ENCODE results near the gene UBE2D2. TPM values are rescaled to one million over a fixed set of nuclear protein-coding genes. Genes with fewer than 3 reads are reported as not detected.
"Not testable (repeated sequence)": the region's sequence is repeated elsewhere in the genome, so short reads cannot be mapped to it uniquely, and the experiment has no call there.

The UBE2D2 gene
- total RNA-seq (2014; rRNA removed; shearing (Covaris generic)): 75.7 and 83.7 TPM in 2 replicates

DNA sequence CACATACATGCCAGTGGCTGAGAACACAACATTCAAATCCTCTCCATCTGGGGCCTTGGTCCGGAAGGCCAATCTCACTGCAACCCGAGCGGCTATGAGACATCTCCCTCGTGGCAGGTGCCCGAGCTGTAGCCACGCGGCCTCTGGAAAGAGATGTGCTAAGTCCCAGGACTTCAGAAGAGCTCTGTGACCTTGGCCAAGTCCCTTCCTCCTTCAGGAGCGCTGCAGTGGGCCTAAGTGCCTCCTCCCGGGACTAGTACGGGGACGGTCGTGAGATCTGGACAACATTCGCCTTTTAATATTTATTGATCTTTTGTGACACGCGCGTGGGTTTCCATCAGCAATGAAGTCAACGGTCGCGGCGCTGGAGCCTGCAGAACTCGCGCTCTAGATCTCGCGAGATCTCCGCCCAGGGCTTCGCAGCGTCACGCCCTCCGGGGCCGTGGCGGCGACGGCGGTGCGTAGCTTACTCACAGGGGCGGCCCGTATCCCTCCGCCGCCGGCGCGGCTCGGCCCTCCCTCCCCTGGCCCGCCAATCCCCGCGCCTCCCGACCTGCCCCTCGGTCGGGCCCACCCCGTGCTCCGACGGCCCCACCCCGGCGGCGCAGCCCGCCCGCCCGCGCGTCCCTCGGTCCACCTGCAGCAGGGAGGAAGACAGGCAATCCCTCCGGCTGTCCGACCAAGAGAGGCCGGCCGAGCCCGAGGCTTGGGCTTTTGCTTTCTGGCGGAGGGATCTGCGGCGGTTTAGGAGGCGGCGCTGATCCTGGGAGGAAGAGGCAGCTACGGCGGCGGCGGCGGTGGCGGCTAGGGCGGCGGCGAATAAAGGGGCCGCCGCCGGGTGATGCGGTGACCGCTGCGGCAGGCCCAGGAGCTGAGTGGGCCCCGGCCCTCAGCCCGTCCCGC is at the start of gene UBE2D2:
UBE2D2 (plus strand) TSS at position 588 of the 903 bp plus-strand sequence. CDS start 453 bp downstream, outside the sequence.
- peak; percentile 97 for DNase-seq (ENCODE audit: low read depth)

DNA sequence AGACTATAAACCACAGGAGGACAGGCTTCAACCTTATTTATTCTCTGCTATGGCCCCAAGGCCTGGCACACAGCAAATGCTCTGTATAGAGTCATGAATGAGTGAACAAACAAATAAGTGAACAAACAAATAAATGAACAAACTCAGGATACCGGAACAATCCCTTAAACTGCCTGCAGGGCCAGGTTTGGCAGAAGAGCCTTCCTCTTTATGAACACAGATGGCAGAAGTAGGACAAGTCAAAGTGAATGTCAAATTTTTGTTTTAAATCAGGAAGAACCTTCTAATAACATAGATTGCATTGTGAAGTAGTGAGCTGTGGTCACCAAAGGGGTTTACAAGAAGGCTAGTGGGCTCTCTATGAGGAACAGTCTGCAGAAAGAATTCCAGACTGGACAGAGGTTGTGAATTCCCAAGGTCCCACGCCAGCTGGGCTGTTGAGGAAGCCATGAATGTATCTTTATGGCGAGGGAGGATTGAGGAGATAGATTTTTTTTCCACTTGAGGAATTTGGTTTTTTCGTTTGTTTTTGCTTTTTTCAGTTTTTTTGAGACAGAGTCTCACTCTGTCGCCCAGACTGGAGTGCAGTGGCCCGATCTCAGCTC is 48.3 kb upstream of the UBE2D2 start:
- no peak for DNase-seq (ENCODE audit: low read depth)

- peak; percentile 78 for DNase-seq (ENCODE audit: low read depth)
Measured at GRCh38 chr5:139513434-139513833, 47.7 kb upstream of the UBE2D2 start.

GRCh38 chr5:139513852-139514485 is 47.2 kb upstream of the UBE2D2 start:
- no peak for DNase-seq (ENCODE audit: low read depth)

DNA sequence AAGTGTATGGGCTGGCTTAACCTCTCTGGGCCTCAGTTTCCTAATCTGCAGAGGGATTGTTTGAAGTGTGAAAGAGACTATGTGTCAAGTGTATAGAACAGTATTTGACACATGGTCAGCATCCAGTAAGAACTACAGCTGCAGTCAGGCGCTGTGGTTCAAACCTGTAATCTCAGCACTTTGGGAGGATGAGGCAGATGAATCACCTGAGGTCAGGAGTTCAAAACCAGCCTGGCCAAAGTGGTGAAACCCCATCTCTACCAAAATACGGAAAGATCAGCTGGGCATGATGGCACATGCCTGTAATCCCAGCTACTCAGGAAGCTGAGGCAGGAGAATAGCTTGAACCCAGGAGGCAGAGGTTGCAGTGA is 46.7 kb upstream of the UBE2D2 start:
- DNase-seq (ENCODE audit: low read depth): no peak

DNA sequence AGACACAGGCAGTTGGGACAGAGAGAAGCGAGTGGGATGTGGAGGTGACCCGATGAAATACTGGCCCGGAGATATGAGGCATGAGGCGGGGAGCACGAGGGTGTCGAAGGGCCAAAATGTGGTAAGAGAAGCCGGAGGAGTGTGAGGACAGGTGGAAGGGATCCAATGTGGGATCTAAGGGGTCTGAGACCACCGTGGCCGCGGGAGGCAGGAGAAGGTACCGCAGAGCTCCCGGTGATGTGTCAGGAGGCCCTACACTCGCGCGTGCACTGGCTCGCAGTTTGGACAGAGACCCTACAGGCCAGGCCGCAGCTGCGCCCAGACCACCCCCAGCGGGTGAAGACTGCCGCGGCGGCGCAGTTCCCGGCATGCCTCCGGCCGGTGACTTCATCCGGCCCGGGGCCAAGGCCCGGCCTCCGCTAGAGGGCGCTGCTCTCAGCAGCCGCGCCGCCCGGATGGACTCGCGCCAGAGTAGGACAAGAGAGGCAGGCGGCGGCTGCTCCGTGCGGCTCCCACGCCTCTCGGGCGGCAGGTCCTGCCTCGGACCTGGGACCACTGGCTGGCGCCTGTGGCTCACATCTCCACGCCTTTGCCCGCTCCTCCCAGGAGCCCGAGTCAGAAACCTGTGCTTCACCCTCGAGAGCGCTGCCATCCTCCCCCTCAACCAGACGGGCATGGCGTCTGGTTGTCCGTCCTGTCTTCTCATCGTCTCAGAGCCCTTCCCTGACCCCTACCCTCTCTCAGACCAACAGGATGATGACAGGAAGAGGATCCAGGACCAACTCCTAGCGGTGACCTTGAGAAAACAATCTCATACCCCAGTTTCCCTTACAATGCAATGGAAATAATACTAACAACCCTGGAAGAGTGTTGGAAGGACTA is 43.2 kb upstream of the UBE2D2 start:
- DNase-seq (ENCODE audit: low read depth): peak; percentile 75

DNA sequence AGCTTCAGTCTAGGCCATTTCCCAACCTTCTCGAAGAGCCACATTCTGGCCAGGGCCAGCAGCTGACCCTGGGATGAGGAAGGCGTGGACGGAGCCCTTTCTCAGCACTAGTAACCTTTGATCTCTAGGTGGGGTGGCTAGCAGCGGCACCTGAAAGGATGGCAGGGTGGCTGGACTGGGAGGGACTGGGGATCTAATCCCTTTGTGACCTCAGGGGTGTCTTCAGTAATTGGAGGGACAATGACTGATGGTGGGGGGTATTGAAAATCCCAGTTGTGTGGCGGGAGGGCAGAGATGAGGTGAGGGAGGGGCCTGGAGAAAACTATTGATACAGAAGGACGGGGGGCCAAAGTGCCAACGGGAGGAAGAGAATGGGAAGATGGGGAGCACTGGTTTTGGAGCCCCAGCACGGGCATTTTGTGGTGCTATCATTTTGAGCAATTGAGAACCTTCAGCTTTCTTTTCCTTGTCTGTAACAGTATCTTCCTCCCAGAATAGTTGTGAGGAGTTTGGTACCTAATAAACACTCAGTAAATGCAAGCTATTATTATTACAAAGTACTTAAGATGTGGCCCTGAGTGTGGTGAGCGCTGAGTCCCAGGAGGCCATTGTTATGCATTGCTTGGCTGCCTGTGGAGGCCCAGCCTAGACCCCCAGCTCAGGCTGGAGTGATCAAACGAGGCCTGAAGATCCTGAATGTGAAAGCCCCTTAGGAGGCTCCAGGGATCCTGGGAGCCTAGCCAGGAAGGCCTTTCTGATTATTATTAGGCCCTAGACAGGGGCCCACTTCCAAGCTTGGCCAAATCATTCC is 37.3 kb upstream of the UBE2D2 start:
- DNase-seq (ENCODE audit: low read depth): no peak

- no peak for DNase-seq (ENCODE audit: low read depth)
Measured at GRCh38 chr5:139524446-139524845, 36.7 kb upstream of the UBE2D2 start.

GRCh38 chr5:139524940-139525585 is 36.1 kb upstream of the UBE2D2 start:
- no peak for DNase-seq (ENCODE audit: low read depth)

GRCh38 chr5:139525586-139526308 is 35.4 kb upstream of the UBE2D2 start:
- not testable (repeated sequence) for DNase-seq (ENCODE audit: low read depth)

- not testable (repeated sequence) for DNase-seq (ENCODE audit: low read depth)
Measured at GRCh38 chr5:139526309-139527089, 34.6 kb upstream of the UBE2D2 start.

DNA sequence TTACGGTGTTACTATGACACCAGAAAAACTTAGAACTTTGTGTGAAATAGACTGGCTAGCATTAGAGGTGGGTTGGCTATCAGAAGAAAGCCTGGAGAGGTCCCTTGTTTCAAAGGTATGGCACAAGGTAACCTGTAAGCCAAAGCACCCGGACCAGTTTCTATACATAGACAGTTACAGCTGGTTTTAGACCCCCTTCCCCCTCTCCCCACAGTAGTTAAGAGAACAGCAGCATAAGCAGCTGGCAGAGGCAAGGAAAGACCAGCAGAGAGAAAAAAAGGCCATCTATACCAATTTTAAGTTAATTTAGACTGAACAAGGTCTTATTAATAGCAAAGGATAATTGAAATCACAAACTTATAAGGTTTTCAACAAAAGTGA is 34.1 kb upstream of the UBE2D2 start:
- DNase-seq (ENCODE audit: low read depth): not testable (repeated sequence)

DNA sequence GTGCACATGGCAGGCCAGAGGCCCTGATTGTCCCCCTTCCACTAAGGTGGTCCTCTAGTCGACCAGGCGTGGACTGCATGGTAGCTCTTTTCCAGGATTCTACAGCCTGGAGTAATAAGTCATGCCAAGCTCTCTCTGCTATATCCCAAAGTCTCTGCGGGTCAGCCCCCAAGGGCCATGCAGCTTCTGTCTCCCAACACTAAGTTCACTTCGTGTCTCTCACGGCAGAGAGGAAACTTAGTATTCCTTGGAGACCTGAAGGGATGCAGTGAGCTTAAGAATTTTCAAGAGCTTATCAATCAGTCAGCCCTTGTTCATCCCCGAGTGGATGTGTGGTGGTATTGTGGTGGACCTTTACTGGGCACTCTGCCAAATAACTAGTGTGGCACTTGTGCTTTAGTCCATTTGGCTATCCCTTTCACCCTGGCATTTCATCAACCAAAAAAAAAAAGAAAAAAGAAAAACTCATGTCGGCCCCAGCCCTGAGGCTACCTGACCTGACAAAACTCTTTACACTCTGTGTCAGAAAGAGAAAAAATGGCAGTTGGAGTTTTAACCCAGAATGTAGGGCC is 33.2 kb upstream of the UBE2D2 start:
- not testable (repeated sequence) for DNase-seq (ENCODE audit: low read depth)

DNA sequence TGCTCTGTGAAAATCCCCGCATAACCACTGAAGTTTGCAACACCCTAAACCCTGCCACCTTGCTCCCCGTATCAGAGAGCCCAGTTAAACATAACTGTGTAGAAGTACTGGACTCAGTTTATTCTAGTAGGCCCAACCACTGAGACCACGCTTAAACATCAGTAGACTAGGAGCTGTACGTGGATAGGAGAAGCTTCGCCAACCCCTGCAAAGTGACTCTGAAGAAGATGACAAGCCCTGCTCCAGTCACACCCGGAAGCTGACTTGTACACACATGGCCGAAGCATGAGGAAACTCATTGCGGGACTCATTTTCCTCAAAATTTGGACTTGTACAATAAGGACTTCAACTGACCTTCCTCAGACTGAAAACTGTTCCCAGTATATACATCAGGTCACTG is 32.4 kb upstream of the UBE2D2 start:
- DNase-seq (ENCODE audit: low read depth): not testable (repeated sequence)

DNA sequence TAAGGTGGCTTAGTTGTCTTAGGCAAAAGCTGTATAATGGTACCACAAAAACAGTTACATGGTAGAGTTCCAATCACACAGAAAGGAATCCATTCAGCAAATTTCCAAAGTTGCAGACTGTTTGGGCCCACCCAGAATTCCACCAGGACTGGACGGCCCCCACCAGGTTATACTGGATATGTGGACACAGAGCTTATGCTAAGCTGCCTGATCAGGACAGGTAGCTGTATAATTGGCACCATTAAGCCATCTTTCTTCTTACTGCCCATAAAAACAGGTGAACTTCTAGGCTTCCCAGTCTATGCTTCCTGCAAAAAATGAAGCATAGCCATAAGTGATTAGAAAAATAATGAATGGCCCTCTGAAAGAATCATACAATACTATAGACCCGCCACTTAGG is 31.1 kb upstream of the UBE2D2 start:
- not testable (repeated sequence) for DNase-seq (ENCODE audit: low read depth)

GRCh38 chr5:139531772-139532169 is 29.4 kb upstream of the UBE2D2 start:
- DNase-seq (ENCODE audit: low read depth): no peak

GRCh38 chr5:139543423-139543991 is 17.6 kb upstream of the UBE2D2 start:
- DNase-seq (ENCODE audit: low read depth): no peak

DNA sequence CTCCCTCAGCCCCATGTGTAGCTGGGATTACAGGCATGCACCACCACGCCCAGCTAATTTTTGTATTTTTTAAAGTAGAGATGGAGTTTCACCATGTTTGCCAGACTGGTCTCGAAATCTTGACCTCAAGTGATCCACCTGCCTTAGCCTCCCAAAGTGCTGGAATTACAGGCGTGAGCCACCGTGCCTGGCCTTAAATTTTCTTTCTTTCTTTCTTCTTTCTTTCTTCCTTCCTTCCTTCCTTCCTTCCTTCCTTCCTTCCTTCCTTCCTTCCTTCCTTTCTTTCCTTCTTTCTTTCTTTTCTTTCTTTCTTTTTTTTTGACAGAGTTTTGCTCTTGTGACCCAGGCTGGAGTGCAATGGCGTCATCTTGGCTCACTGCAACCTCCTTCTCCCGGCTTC is 14.5 kb upstream of the UBE2D2 start:
- DNase-seq (ENCODE audit: low read depth): not testable (repeated sequence)
